HepG2 (cell line): ENCODE measurements around the gene SNX11. TPM values are rescaled to one million over a fixed set of nuclear protein-coding genes. Genes with fewer than 3 reads are reported as not detected.
A peak's percentile ranks its signal among the peaks of the same experiment; 100 is the strongest.

Experiments
- CAMTA2 ChIP-seq: sonication (generic); formaldehyde crosslinking; IDR thresholded peaks from 2 replicates; pipeline ENCODE4 v1.4.0; 2020; ENCODE audit warnings: mild to moderate bottlenecking, missing genetic modification reagents, borderline replicate concordance
- CBX1 ChIP-seq: IDR thresholded peaks from one replicate; pipeline ENCODE4 v1.6.1; 2016; ENCODE audit warnings: antibody characterized with exemption, low read depth
- EP300 ChIP-seq, 3 experiments: sonication (generic) in 1 of 3; formaldehyde crosslinking in 1 of 3; IDR thresholded peaks; 2 replicates each; pipeline versions ENCODE4 v1.5.1 to v1.6.1; 2011 to 2020; ENCODE audit warnings: low read depth in 2 of 3, low read length in 2 of 3, borderline replicate concordance in 1 of 3, improper control_type of control experiment in 1 of 3, mild to moderate bottlenecking in 1 of 3, missing genetic modification reagents in 1 of 3, moderate library complexity in 1 of 3
- FOXM1 ChIP-seq: sonication (generic); formaldehyde crosslinking; IDR thresholded peaks from 2 replicates; pipeline ENCODE4 v1.5.0; 2020; ENCODE audit warnings: missing genetic modification reagents
- IKZF1 ChIP-seq: fragments of 450-650 bp; IDR thresholded peaks from 2 replicates; pipeline ENCODE4 v1.7.1; 2016
- KDM4B ChIP-seq: sonication (generic); formaldehyde crosslinking; IDR thresholded peaks from 2 replicates; pipeline ENCODE4 v1.4.0; 2020; ENCODE audit warnings: missing genetic modification reagents
- NKX3-1 ChIP-seq: sonication (generic); formaldehyde crosslinking; IDR thresholded peaks from 2 replicates; pipeline ENCODE4 v1.5.0; 2020; ENCODE audit warnings: missing genetic modification reagents
- RCOR2 ChIP-seq: IDR thresholded peaks from 2 replicates; pipeline ENCODE4 v1.6.1; 2016; ENCODE audit warnings: missing biosample characterization, missing genetic modification reagents
- SALL1 ChIP-seq: sonication (generic); formaldehyde crosslinking; IDR thresholded peaks from 2 replicates; pipeline ENCODE4 v1.8.0; 2022; ENCODE audit warnings: mild to moderate bottlenecking, missing genetic modification reagents
- TBX3 ChIP-seq: fragments of 450-650 bp; IDR thresholded peaks from 2 replicates; pipeline ENCODE4 v1.6.1; 2017; ENCODE audit warnings: antibody characterized with exemption, mild to moderate bottlenecking, inconsistent platforms, borderline replicate concordance
- TCF7 ChIP-seq: sonication (generic); IDR thresholded peaks from 2 replicates; pipeline ENCODE4 v1.6.1; 2016; ENCODE audit warnings: antibody characterized with exemption, low read depth
- TCF7L2 ChIP-seq: IDR thresholded peaks from 2 replicates; pipeline ENCODE4 v1.6.1; 2011; ENCODE audit warnings: mild to moderate bottlenecking, low read depth, low read length, moderate library complexity
- TGIF2 ChIP-seq: IDR thresholded peaks from 2 replicates; pipeline ENCODE4 v1.6.1; 2016; ENCODE audit warnings: control low read depth, missing compliant biosample characterization
- ZNF260 ChIP-seq: sonication (generic); formaldehyde crosslinking; IDR thresholded peaks from 2 replicates; pipeline ENCODE4 v1.4.0; 2020; ENCODE audit warnings: missing genetic modification reagents, low read depth, mild to moderate bottlenecking, borderline replicate concordance
- ZNF383 ChIP-seq: sonication (generic); formaldehyde crosslinking; IDR thresholded peaks from 2 replicates; pipeline ENCODE4 v1.4.0; 2020; ENCODE audit warnings: missing genetic modification reagents, mild to moderate bottlenecking, borderline replicate concordance
- ZNF7 ChIP-seq: IDR thresholded peaks from 2 replicates; pipeline ENCODE4 v1.6.1; 2016; ENCODE audit warnings: missing biosample characterization, missing genetic modification reagents
- polyA plus RNA-seq, 8 experiments: library from polyadenylated mRNA; depleted of rRNA in 3 of 8; stranded (reverse) in 7 of 8; unstranded in 1 of 8; fragments of >200 nt; fragmentation: Illumina TruSeq in 4 of 8; extraction: Trizol in 4 of 8; gene quantifications; 2 replicates each; pipeline versions ENCODE4 v1.2.1 to v1.2.3, GENCODE V29; 2011 to 2016; ENCODE audit warnings: low read depth in 4 of 8, missing spikeins in 1 of 8, mixed read lengths in 1 of 8; ENCODE audit not compliant: insufficient read depth in 1 of 8
- total RNA-seq, 5 experiments: library from RNA; depleted of rRNA; stranded (reverse); fragments of >200 nt; fragmentation: Illumina TruSeq; extraction: Trizol; gene quantifications; 2 replicates each; pipeline ENCODE4 v1.2.3, GENCODE V29; 2016; ENCODE audit warnings: low read depth in 1 of 5
- TF ChIP-seq, protein P1 (sequence below): sonication (generic); formaldehyde crosslinking; IDR thresholded peaks from 2 replicates; pipeline ENCODE4 v1.4.0; 2020; ENCODE audit warnings: missing genetic modification reagents
- TF ChIP-seq, protein P2 (sequence below): sonication (generic); formaldehyde crosslinking; IDR thresholded peaks from 2 replicates; pipeline ENCODE4 v1.5.0; 2020; ENCODE audit warnings: missing genetic modification reagents
- TF ChIP-seq, protein P3 (sequence below): sonication (generic); formaldehyde crosslinking; IDR thresholded peaks from 2 replicates; pipeline ENCODE4 v1.4.0; 2020; ENCODE audit warnings: missing genetic modification reagents
- TF ChIP-seq, protein P4 (sequence below): sonication (generic); formaldehyde crosslinking; IDR thresholded peaks from 2 replicates; pipeline ENCODE4 v1.8.0; 2022; ENCODE audit warnings: mild to moderate bottlenecking, missing genetic modification reagents, moderate library complexity

The SNX11 gene
- total and polyA plus RNA-seq, 2 of the 13 experiments (the other 11 are each of a cell fraction or from before 2014, with no cell fraction given) = 12.9 to 14.0 TPM

DNA sequence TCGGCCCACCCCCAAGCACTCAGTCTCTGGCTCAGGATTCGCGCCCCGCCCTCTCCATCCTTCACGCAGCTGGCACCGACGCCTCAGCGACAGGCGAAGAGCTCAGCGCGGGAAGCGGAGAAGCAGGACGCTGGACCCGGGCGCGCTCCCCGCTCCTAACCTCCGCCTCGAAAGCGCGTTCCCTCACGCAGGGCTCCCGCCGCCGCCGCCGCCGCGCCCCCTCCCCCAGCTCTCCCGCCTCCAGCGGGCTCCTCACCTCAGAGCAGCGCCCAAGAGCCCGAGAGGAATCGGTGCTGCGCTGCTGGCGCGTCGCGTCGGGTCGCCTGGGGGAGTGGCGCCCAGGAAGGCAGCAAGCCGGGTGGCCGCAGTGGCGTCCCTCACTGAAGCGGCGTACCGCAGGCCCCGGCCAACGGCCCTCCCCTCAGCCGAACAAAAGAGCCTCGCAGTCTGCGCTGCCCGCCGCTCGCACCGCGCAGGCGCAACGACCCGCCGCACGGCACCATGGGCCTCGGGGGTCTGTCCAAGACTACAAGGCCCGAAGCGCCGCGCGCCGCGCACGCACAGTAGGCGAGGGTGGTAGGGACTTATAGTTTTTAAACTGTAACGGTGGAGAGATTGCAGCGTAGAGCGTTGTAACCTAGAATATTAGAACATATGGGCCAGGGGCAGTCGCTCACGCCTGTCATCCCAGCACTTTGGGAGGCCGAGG, 6.4 kb upstream of the SNX11 start, which contains the start of gene CBX1 (continued):
- TF ChIP-seq ZNF260 (CRISPR knock-in tag) (no peak), CAMTA2 (peak; percentile 89), TBX3 (no peak), TCF7 (no peak), FOXM1 (CRISPR knock-in tag) (0 out of 2 replicates have a peak, but pooled peaks have one; percentile 59), CBX1 (peak; percentile 44), ZNF383 (CRISPR knock-in tag) (no peak), TCF7L2 (no peak), NKX3-1 (CRISPR knock-in tag) (peak; percentile 65; the same call in 1 of the 2 replicates), EP300 (IDR thresholded peaks at IDR 0.05; ENCODE audit: low read depth in 2 of 2, low read length in 2 of 2) (peak; percentile 30 to 39; a peak in 1 of 4 replicates), EP300 (CRISPR knock-in tag; IDR thresholded peaks at IDR 0.05; ENCODE audit: borderline replicate concordance) (peak; percentile 32; the same call in 1 of the 2 replicates), ZNF7 (no peak), KDM4B (CRISPR knock-in tag) (no peak), IKZF1 (no peak), SALL1 (CRISPR knock-in tag) (peak; percentile 93), RCOR2 (peak; percentile 69), TGIF2 (CRISPR knock-in tag) (peak; percentile 26; the same call in 1 of the 2 replicates)
- TF ChIP-seq, protein P1, sequence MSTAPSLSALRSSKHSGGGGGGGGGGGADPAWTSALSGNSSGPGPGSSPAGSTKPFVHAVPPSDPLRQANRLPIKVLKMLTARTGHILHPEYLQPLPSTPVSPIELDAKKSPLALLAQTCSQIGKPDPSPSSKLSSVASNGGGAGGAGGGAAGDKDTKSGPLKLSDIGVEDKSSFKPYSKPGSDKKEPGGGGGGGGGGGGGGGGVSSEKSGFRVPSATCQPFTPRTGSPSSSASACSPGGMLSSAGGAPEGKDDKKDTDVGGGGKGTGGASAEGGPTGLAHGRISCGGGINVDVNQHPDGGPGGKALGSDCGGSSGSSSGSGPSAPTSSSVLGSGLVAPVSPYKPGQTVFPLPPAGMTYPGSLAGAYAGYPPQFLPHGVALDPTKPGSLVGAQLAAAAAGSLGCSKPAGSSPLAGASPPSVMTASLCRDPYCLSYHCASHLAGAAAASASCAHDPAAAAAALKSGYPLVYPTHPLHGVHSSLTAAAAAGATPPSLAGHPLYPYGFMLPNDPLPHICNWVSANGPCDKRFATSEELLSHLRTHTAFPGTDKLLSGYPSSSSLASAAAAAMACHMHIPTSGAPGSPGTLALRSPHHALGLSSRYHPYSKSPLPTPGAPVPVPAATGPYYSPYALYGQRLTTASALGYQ (CRISPR knock-in tag) = peak; percentile 21; the same call in 1 of the 2 replicates
- TF ChIP-seq, protein P2, sequence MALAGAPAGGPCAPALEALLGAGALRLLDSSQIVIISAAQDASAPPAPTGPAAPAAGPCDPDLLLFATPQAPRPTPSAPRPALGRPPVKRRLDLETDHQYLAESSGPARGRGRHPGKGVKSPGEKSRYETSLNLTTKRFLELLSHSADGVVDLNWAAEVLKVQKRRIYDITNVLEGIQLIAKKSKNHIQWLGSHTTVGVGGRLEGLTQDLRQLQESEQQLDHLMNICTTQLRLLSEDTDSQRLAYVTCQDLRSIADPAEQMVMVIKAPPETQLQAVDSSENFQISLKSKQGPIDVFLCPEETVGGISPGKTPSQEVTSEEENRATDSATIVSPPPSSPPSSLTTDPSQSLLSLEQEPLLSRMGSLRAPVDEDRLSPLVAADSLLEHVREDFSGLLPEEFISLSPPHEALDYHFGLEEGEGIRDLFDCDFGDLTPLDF (CRISPR knock-in tag) = peak; percentile 73
- TF ChIP-seq, protein P3, sequence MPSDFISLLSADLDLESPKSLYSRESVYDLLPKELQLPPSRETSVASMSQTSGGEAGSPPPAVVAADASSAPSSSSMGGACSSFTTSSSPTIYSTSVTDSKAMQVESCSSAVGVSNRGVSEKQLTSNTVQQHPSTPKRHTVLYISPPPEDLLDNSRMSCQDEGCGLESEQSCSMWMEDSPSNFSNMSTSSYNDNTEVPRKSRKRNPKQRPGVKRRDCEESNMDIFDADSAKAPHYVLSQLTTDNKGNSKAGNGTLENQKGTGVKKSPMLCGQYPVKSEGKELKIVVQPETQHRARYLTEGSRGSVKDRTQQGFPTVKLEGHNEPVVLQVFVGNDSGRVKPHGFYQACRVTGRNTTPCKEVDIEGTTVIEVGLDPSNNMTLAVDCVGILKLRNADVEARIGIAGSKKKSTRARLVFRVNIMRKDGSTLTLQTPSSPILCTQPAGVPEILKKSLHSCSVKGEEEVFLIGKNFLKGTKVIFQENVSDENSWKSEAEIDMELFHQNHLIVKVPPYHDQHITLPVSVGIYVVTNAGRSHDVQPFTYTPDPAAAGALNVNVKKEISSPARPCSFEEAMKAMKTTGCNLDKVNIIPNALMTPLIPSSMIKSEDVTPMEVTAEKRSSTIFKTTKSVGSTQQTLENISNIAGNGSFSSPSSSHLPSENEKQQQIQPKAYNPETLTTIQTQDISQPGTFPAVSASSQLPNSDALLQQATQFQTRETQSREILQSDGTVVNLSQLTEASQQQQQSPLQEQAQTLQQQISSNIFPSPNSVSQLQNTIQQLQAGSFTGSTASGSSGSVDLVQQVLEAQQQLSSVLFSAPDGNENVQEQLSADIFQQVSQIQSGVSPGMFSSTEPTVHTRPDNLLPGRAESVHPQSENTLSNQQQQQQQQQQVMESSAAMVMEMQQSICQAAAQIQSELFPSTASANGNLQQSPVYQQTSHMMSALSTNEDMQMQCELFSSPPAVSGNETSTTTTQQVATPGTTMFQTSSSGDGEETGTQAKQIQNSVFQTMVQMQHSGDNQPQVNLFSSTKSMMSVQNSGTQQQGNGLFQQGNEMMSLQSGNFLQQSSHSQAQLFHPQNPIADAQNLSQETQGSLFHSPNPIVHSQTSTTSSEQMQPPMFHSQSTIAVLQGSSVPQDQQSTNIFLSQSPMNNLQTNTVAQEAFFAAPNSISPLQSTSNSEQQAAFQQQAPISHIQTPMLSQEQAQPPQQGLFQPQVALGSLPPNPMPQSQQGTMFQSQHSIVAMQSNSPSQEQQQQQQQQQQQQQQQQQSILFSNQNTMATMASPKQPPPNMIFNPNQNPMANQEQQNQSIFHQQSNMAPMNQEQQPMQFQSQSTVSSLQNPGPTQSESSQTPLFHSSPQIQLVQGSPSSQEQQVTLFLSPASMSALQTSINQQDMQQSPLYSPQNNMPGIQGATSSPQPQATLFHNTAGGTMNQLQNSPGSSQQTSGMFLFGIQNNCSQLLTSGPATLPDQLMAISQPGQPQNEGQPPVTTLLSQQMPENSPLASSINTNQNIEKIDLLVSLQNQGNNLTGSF = no peak; the same call in none of the 2 replicates
- TF ChIP-seq, protein P4, sequence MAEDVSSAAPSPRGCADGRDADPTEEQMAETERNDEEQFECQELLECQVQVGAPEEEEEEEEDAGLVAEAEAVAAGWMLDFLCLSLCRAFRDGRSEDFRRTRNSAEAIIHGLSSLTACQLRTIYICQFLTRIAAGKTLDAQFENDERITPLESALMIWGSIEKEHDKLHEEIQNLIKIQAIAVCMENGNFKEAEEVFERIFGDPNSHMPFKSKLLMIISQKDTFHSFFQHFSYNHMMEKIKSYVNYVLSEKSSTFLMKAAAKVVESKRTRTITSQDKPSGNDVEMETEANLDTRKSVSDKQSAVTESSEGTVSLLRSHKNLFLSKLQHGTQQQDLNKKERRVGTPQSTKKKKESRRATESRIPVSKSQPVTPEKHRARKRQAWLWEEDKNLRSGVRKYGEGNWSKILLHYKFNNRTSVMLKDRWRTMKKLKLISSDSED (CRISPR knock-in tag) = peak; percentile 11; the same call in 1 of the 2 replicates
